A549 (cell line): Measurements from ENCODE around the gene TLE1. TPM values are rescaled to one million over a fixed set of nuclear protein-coding genes. Genes with fewer than 3 reads are reported as not detected.

Source experiments
- ATAC-seq, 2 experiments: fragments of 200-7000 bp in 1 of 2; fragments of >200 bp in 1 of 2; cut with Nextera tagmentation in 1 of 2; cut with Tn5 transposase in 1 of 2; 3 replicates each; pipeline versions ENCODE4 v1.8.0 to v1.9.1; 2018 to 2020; ENCODE audit warnings: mild to moderate bottlenecking in 1 of 2, moderate library complexity in 1 of 2
- CTCF ChIA-PET: fragments of 300-600 bp; sonication (Branson Sonifier 250); formaldehyde crosslinking; extraction: SDS; loops from one replicate; lab custom pipeline; 2021; ENCODE audit warnings: antibody characterized with exemption, inconsistent platforms; lab: Yijun Ruan, JAX
- POLR2A ChIA-PET: fragments of 350-600 bp; formaldehyde crosslinking; extraction: SDS; loops from one replicate; lab custom pipeline; 2021; ENCODE audit warnings: antibody characterized with exemption, inconsistent platforms; lab: Yijun Ruan, JAX
- DNase-seq, 2 experiments: peaks; one replicate each; pipeline versions ENCODE4 v3.0.0 to v3.0.0-alpha.2; 2011 to 2016; ENCODE audit warnings: low read depth in 1 of 2, low spot score in 1 of 2
- FAIRE-seq: peaks from 2 replicates; lab custom pipeline; 2011; peaks lifted over from hg19 to GRCh38; lab: Jason Lieb, UNC
- H3K27ac ChIP-seq, 2 experiments: fragments of >200 bp; sonication (Bioruptor Twin); formaldehyde crosslinking; 3 replicates each; pipeline ENCODE4 v1.5.1; 2016 to 2017
- H3K4me1 ChIP-seq: fragments of >200 bp; sonication (Bioruptor Twin); formaldehyde crosslinking; 3 replicates; pipeline ENCODE4 v1.6.1; 2016
- H3K4me2 ChIP-seq: fragments of >200 bp; sonication (Bioruptor Twin); formaldehyde crosslinking; 3 replicates; pipeline ENCODE4 v1.6.1; 2016
- H3K4me3 ChIP-seq: fragments of >200 bp; sonication (Bioruptor Twin); formaldehyde crosslinking; 3 replicates; pipeline ENCODE4 v1.5.1; 2016
- H3K9me3 ChIP-seq: fragments of >200 bp; sonication (Bioruptor Twin); formaldehyde crosslinking; 3 replicates; pipeline ENCODE4 v1.6.1; 2016
- CBX8 ChIP-seq: fragments of 200-600 bp; sonication (generic); IDR thresholded peaks from 2 replicates; pipeline ENCODE4 v1.6.1; 2016
- EHMT2 ChIP-seq: fragments of 200-600 bp; sonication (generic); IDR thresholded peaks from 2 replicates; pipeline ENCODE4 v1.6.1; 2016; ENCODE audit warnings: antibody characterized with exemption, low read depth, mild to moderate bottlenecking, moderate library complexity
- ELK1 ChIP-seq: fragments of 150-350 bp; IDR thresholded peaks from 2 replicates; pipeline ENCODE4 v1.6.1; 2014; ENCODE audit warnings: low read depth, mild to moderate bottlenecking, low read length
- FOXS1 ChIP-seq: fragments of 250-450 bp; sonication (Bioruptor Pico); IDR thresholded peaks from 2 replicates; pipeline ENCODE4 v1.5.0; 2020; ENCODE audit warnings: mild to moderate bottlenecking, moderate library complexity
- HOXA7 ChIP-seq: fragments of 250-450 bp; sonication (Bioruptor Pico); IDR thresholded peaks from 2 replicates; pipeline ENCODE4 v1.5.0; 2020; ENCODE audit warnings: mild to moderate bottlenecking, moderate library complexity
- HOXB13 ChIP-seq: fragments of 250-450 bp; sonication (Bioruptor Pico); IDR thresholded peaks from 2 replicates; pipeline ENCODE4 v1.5.0; 2020; ENCODE audit warnings: low read depth, mild to moderate bottlenecking, moderate library complexity
- HOXB5 ChIP-seq: fragments of 250-450 bp; sonication (Bioruptor Pico); IDR thresholded peaks from 2 replicates; pipeline ENCODE4 v1.5.0; 2020; ENCODE audit warnings: mild to moderate bottlenecking, moderate library complexity
- MAFK ChIP-seq: fragments of 450-650 bp; IDR thresholded peaks from 2 replicates; pipeline ENCODE4 v1.6.1; 2014; ENCODE audit not compliant: partially characterized antibody
- MAX ChIP-seq: IDR thresholded peaks from 2 replicates; pipeline ENCODE4 v1.6.1; 2012
- PHF8 ChIP-seq: fragments of 200-600 bp; sonication (generic); IDR thresholded peaks from 2 replicates; pipeline ENCODE4 v1.6.1; 2016; ENCODE audit warnings: low read depth, mild to moderate bottlenecking, antibody characterized with exemption, moderate library complexity, borderline replicate concordance
- POLR2AphosphoS2 ChIP-seq: conservative IDR thresholded peaks from 2 replicates; pipeline ENCODE4 v1.6.1; 2012; ENCODE audit warnings: low read length, improper control_type of control experiment, inconsistent platforms
- RCOR1 ChIP-seq: fragments of 150-350 bp; IDR thresholded peaks from 2 replicates; pipeline ENCODE4 v1.6.1; 2014; ENCODE audit warnings: antibody characterized with exemption, low read length, low read depth
- RFX5 ChIP-seq: fragments of 450-650 bp; IDR thresholded peaks from 2 replicates; pipeline ENCODE4 v1.7.1; 2014; ENCODE audit warnings: antibody characterized with exemption, mild to moderate bottlenecking, moderate library complexity
- RNF2 ChIP-seq: fragments of 200-600 bp; sonication (generic); IDR thresholded peaks from 2 replicates; pipeline ENCODE4 v1.6.1; 2016; ENCODE audit warnings: low read depth, mild to moderate bottlenecking, antibody characterized with exemption, moderate library complexity, borderline replicate concordance
- SMC3 ChIP-seq: fragments of >200 bp; sonication (Bioruptor Twin); formaldehyde crosslinking; IDR thresholded peaks from 3 replicates; pipeline ENCODE4 v1.6.1; 2018; ENCODE audit warnings: inconsistent platforms
- SREBF2 ChIP-seq: fragments of 450-650 bp; IDR thresholded peaks from 2 replicates; pipeline ENCODE4 v1.6.1; 2014; ENCODE audit warnings: mild to moderate bottlenecking, moderate library complexity
- TP53 ChIP-seq: fragments of 250-450 bp; sonication (Bioruptor Pico); IDR thresholded peaks from 2 replicates; pipeline ENCODE4 v1.5.0; 2021; ENCODE audit warnings: mild to moderate bottlenecking, moderate library complexity
- ZSCAN20 ChIP-seq: fragments of 250-450 bp; sonication (Bioruptor Pico); IDR thresholded peaks from 2 replicates; pipeline ENCODE4 v1.8.0; 2022; ENCODE audit warnings: mild to moderate bottlenecking, moderate library complexity
- WGBS: methylation state at CpG from one replicate; pipeline ENCODE4 v1.1.6; 2017; ENCODE audit errors: missing lambda C conversion rate; 5-methylcytosine and 5-hydroxymethylcytosine counted together
- polyA plus RNA-seq, 4 experiments: library from polyadenylated mRNA; depleted of rRNA in 3 of 4; stranded (reverse); fragments of >200 nt; fragmentation: RNase III in 1 of 4; extraction: RNeasy Plus Mini Kit Qiagen cat#74134 plus additional on column Dnase treatment in 1 of 4; gene quantifications; 2 replicates in 3 of 4; 3 replicates in 1 of 4; pipeline ENCODE4 v1.2.3, GENCODE V29; 2011 to 2017
- TF ChIP-seq, protein P1 (sequence below): fragments of >200 bp; sonication (Bioruptor Twin); formaldehyde crosslinking; IDR thresholded peaks from 2 replicates; pipeline ENCODE4 v1.6.1; 2016
- TF ChIP-seq, protein P2 (sequence below): fragments of 450-650 bp; IDR thresholded peaks from 2 replicates; pipeline ENCODE4 v1.6.1; 2014; ENCODE audit warnings: antibody characterized with exemption
- TF ChIP-seq, protein P3 (sequence below): fragments of 250-450 bp; sonication (Bioruptor Pico); IDR thresholded peaks from 2 replicates; pipeline ENCODE4 v1.5.0; 2020; ENCODE audit warnings: low read depth, mild to moderate bottlenecking, moderate library complexity

Gene TLE1
- polyA plus RNA-seq, 2 of the 4 experiments (the other 2 are of a cell fraction), result 45.8 to 117 TPM

DNA sequence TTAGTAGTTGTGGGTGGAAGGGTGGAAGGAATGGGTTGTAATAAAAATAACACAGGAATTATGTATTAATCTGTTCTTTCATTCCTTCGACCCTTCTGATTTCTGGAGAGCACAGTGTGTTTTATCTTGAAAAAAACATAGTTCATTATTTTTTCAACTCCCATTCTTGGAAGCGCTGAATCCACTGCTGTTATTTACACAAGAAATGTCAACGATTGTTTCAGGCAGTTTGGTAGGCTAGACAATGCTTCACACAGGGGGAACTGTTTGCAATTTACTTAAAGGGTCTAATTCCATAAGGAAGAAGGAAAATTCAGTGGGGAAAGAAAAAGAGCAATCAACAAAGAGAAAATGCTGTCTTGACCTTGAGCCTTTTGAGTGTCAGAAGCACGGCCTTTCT, 142.9 kb downstream of the TLE1 start:
- no peak overlapping the region for H3K4me3 ChIP-seq
- peak overlapping the region; percentile 57 to 74 for H3K27ac ChIP-seq
- POLR2A ChIA-PET, result no interaction called here
- WGBS, result 9% methylated on average over 4 of the region's 4 CpGs
- H3K4me2 ChIP-seq, result peak overlapping the region; percentile 73
- no peaks in the 10 kb centered on the region for H3K9me3 ChIP-seq
- FAIRE-seq (peak; percentile 70), ATAC-seq (peak in 1 of 2 experiments; percentile 15; a peak in 1 of 6 replicates), DNase-seq (no peak)
- peaks cover 47% of the 10 kb centered on the region for H3K4me1 ChIP-seq
- CTCF ChIA-PET, result no interaction called here
- TF ChIP-seq HOXB5 (CRISPR knock-in tag) (no peak), SMC3 (no peak), HOXB13 (CRISPR knock-in tag) (no peak), MAFK (no peak), EHMT2 (no peak), TP53 (CRISPR knock-in tag) (no peak), ZSCAN20 (CRISPR knock-in tag) (no peak), SREBF2 (no peak), RCOR1 (no peak), FOXS1 (CRISPR knock-in tag) (no peak), CBX8 (no peak), ELK1 (no peak)
- TF ChIP-seq, protein P1, sequence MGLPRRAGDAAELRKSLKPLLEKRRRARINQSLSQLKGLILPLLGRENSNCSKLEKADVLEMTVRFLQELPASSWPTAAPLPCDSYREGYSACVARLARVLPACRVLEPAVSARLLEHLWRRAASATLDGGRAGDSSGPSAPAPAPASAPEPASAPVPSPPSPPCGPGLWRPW, result no peak
- TF ChIP-seq, protein P2, sequence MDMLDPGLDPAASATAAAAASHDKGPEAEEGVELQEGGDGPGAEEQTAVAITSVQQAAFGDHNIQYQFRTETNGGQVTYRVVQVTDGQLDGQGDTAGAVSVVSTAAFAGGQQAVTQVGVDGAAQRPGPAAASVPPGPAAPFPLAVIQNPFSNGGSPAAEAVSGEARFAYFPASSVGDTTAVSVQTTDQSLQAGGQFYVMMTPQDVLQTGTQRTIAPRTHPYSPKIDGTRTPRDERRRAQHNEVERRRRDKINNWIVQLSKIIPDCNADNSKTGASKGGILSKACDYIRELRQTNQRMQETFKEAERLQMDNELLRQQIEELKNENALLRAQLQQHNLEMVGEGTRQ, result no peak

- CTCF ChIA-PET, result no interaction called here
- Histone ChIP-seq H3K27ac (0 out of 6 replicates have a peak overlapping the region, but pooled peaks of 1 of the 2 experiments have one; percentile 50), H3K4me3 (no peak overlapping the region)
- 82% methylated on average over 1 of the region's 1 CpG for WGBS
- TF ChIP-seq, protein P3, sequence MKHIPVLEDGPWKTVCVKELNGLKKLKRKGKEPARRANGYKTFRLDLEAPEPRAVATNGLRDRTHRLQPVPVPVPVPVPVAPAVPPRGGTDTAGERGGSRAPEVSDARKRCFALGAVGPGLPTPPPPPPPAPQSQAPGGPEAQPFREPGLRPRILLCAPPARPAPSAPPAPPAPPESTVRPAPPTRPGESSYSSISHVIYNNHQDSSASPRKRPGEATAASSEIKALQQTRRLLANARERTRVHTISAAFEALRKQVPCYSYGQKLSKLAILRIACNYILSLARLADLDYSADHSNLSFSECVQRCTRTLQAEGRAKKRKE (CRISPR knock-in tag), result no peak
- TF ChIP-seq POLR2AphosphoS2 (no peak), TP53 (CRISPR knock-in tag) (no peak), PHF8 (no peak), HOXA7 (CRISPR knock-in tag) (no peak), RNF2 (no peak), RFX5 (no peak), MAX (no peak)
- TF ChIP-seq, all 56 proteins: peak for 0
- DNase-seq (no peak), ATAC-seq (no peak), FAIRE-seq (no peak)
- POLR2A ChIA-PET, result no interaction called here
- Histone ChIP-seq H3K4me1 (peaks cover 32% of the 10 kb centered on the region), H3K4me2 (no peak overlapping the region), H3K9me3 (no peaks in the 10 kb centered on the region)
These were observed 145.7 kb downstream of the TLE1 start for GRCh38 chr9:81543695-81544094.
